Ureter (tissue), 1 donor: ENCODE measurements around the gene UXS1. TPM values are rescaled to one million over a fixed set of nuclear protein-coding genes. Genes with fewer than 3 reads are reported as not detected.

ENCODE experiments used
- DNase-seq: peaks from one replicate; pipeline ENCODE4 v3.0.0-alpha.2; 2020; ENCODE audit warnings: low spot score
- total RNA-seq: library from RNA; stranded (reverse); gene quantifications from one replicate; pipeline ENCODE4 v1.2.4, GENCODE V29; 2023
- donor health status: DM: yes; HTN: yes; CAD: no.

UXS1 gene
- total RNA-seq, 1 donor from 2014 or later: 62.2 TPM

- DNase-seq: no peak
These were observed 139.0 kb downstream of the UXS1 start for GRCh38 chr2:106054880-106055655.

GRCh38 chr2:106054321-106054720 is 139.8 kb downstream of the UXS1 start:
- DNase-seq: no peak

GRCh38 chr2:106053581-106053980 is 140.5 kb downstream of the UXS1 start:
- no peak for DNase-seq

- DNase-seq: no peak
These were observed 141.0 kb downstream of the UXS1 start for GRCh38 chr2:106053116-106053515.

GRCh38 chr2:106044859-106045258 is 149.2 kb downstream of the UXS1 start:
- no peak for DNase-seq

GRCh38 chr2:106044021-106044420 is 150.1 kb downstream of the UXS1 start:
- no peak for DNase-seq
